ENCODE results near the gene NRXN3. TPM values are rescaled to one million over a fixed set of nuclear protein-coding genes. Genes with fewer than 3 reads are reported as not detected.

The NRXN3 gene
- polyA plus RNA-seq, 1 of the 3 experiments (the other 2 are of a cell fraction): 1.6 TPM

GRCh38 chr14:79491161-79491560 is 1321.0 kb downstream of the NRXN3 start (continued):
- TF ChIP-seq, protein P1, sequence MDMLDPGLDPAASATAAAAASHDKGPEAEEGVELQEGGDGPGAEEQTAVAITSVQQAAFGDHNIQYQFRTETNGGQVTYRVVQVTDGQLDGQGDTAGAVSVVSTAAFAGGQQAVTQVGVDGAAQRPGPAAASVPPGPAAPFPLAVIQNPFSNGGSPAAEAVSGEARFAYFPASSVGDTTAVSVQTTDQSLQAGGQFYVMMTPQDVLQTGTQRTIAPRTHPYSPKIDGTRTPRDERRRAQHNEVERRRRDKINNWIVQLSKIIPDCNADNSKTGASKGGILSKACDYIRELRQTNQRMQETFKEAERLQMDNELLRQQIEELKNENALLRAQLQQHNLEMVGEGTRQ (IDR thresholded peaks at IDR 0.05; ENCODE audit: borderline replicate concordance, low read depth, low read length): no peak
- TF ChIP-seq EP300 (IDR thresholded peaks at IDR 0.05; ENCODE audit: borderline replicate concordance in 1 of 2, low read depth in 1 of 2, low read length in 1 of 2) (no peak), RXRA (IDR thresholded peaks at IDR 0.05; ENCODE audit: borderline replicate concordance, low read depth) (no peak), GATA2 (CRISPR knock-in tag; IDR thresholded peaks at IDR 0.05) (no peak), TAF1 (IDR thresholded peaks at IDR 0.05; ENCODE audit: borderline replicate concordance, low read depth, low read length) (no peak)

DNA sequence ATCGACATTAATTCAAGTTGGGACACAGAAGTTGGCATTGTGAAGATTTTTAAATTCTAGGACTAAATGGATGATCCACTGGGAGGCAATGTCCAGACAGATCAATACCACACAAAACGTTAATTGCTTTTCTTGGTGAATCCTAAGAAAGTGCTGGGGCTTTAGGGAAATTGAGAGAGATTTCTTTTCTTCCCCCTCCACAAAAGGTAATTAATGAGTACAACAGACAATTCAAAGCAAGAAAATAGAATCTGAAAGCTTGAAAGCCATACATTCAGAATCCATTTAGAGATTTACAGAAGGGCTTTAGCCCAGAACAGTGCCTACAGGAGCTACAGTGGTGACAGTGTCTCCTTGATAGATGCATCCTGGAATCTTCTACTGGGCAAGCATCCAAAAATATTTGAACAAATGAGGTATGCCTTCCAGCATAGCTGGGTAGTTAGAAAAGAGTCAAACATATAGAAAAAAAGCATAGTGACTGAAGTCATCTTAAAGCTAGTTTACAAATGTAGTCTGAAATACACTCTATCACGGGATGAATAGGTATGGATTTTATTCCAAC is 1323.0 kb downstream of the NRXN3 start:
- H3K36me3 ChIP-seq (replicated peaks in 1 of 2; ENCODE audit: control insufficient read depth in 1 of 2, insufficient read depth in 2 of 2, low read length in 1 of 2): no peaks in the 10 kb centered on the region
- ChIA-PET CTCF (no interaction called here), POLR2A (no interaction called here)
- H3K4me1 ChIP-seq (ENCODE audit: control insufficient read depth in 1 of 2, insufficient read depth in 2 of 2, low read depth in 1 of 2, low read length in 1 of 2): no peaks in the 10 kb centered on the region
- no peak overlapping the region for H3K4me2 ChIP-seq
- no peaks in the 10 kb centered on the region for H3F3A ChIP-seq (replicated peaks; ENCODE audit: insufficient read depth)
- H2AFZ ChIP-seq (ENCODE audit: low read depth): no peak overlapping the region
- no peaks in the 10 kb centered on the region for H3K9me2 ChIP-seq
- H3K9ac ChIP-seq: no peak overlapping the region
- H3K79me2 ChIP-seq (ENCODE audit: insufficient read depth): no peaks in the 10 kb centered on the region
- no peak for DNase-seq
- 16% methylated on average over 3 of the region's 3 CpGs for WGBS (ENCODE audit: low lambda C conversion rate)
- no peaks in the 10 kb centered on the region for H4K20me1 ChIP-seq (ENCODE audit: insufficient read depth)
- H3K27me3 ChIP-seq (ENCODE audit: insufficient read depth): no peaks in the 10 kb centered on the region
- H3K9me3 ChIP-seq: no peaks in the 10 kb centered on the region
- H3K4me3 ChIP-seq (ENCODE audit: low read depth in 2 of 2, low read length in 1 of 2): no peak overlapping the region
- H3K27ac ChIP-seq (ENCODE audit: low read depth in 2 of 2, low read length in 1 of 2): no peak overlapping the region
- TF ChIP-seq MAX (IDR thresholded peaks at IDR 0.05; ENCODE audit: low read depth): no peak
- TF ChIP-seq CHD2 (IDR thresholded peaks at IDR 0.05; ENCODE audit: low read length, partially characterized antibody): no peak
- peak; percentile 40; the same call in 1 of the 2 replicates for TF ChIP-seq NFIC (IDR thresholded peaks at IDR 0.05; ENCODE audit: borderline replicate concordance)

DNA sequence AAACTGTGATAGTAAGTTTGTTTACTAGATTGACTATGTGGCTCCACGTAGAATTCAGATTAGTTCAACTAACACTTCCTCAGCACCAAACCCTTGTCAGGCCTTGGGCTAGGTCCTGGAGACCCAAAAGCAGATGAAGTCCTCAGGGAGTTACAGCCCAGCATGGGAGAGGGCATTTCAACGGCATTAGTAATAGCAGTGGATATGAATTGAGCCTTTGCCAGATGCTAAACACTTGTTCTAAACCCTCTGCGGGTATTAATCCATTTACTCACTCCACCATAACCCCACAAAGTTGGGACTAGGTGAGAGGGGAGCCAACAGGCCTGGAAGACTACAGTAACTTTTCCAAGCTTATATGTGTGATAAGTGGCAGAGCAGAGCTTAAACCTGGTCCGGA is 1326.5 kb downstream of the NRXN3 start:
- Histone ChIP-seq H3K4me2 (no peak overlapping the region), H3K27ac (ENCODE audit: low read depth in 2 of 2, low read length in 1 of 2) (no peak overlapping the region), H3K9ac (no peak overlapping the region), H3K9me3 (no peaks in the 10 kb centered on the region), H4K20me1 (ENCODE audit: insufficient read depth) (no peaks in the 10 kb centered on the region), H3K4me3 (ENCODE audit: low read depth in 2 of 2, low read length in 1 of 2) (no peak overlapping the region), H3K27me3 (ENCODE audit: insufficient read depth) (no peaks in the 10 kb centered on the region), H3K79me2 (ENCODE audit: insufficient read depth) (no peaks in the 10 kb centered on the region), H3K9me2 (no peaks in the 10 kb centered on the region), H2AFZ (ENCODE audit: low read depth) (no peak overlapping the region), H3F3A (replicated peaks; ENCODE audit: insufficient read depth) (no peaks in the 10 kb centered on the region), H3K36me3 (replicated peaks in 1 of 2; ENCODE audit: control insufficient read depth in 1 of 2, insufficient read depth in 2 of 2, low read length in 1 of 2) (no peaks in the 10 kb centered on the region), H3K4me1 (ENCODE audit: control insufficient read depth in 1 of 2, insufficient read depth in 2 of 2, low read depth in 1 of 2, low read length in 1 of 2) (0 out of 4 replicates have a peak, but pooled peaks cover 0 to 4% of the 10 kb centered on the region in 2 experiments)
- DNase-seq: no peak
- no peak for TF ChIP-seq ZBTB33 (IDR thresholded peaks at IDR 0.05; ENCODE audit: borderline replicate concordance, low read depth)
- TF ChIP-seq GABPA (IDR thresholded peaks at IDR 0.05; ENCODE audit: low read depth): no peak
- TF ChIP-seq IRF3 (IDR thresholded peaks at IDR 0.05; ENCODE audit: low read depth, low read length): no peak
- TF ChIP-seq RAD21 (IDR thresholded peaks at IDR 0.05; ENCODE audit: low read length): no peak
- no peak for TF ChIP-seq NRF1 (IDR thresholded peaks at IDR 0.05; ENCODE audit: low read depth, low read length)
- TF ChIP-seq RXRA (IDR thresholded peaks at IDR 0.05; ENCODE audit: borderline replicate concordance, low read depth): no peak
- no peak for TF ChIP-seq ELF1 (IDR thresholded peaks at IDR 0.05)
- TF ChIP-seq FOXJ3 (CRISPR knock-in tag; IDR thresholded peaks at IDR 0.05): no peak
- TF ChIP-seq TAF1 (IDR thresholded peaks at IDR 0.05; ENCODE audit: borderline replicate concordance, low read depth, low read length): no peak
- 28% methylated on average over 4 of the region's 4 CpGs for WGBS (ENCODE audit: low lambda C conversion rate)
- POLR2A ChIA-PET: no interaction called here
- CTCF ChIA-PET: no interaction called here

Measured in SK-N-SH (cell line).